ENCODE data around the gene CADPS.

CADPS gene

GRCh38 chr3:62375655-62376453, 499.4 kb downstream of the CADPS start:
- TF ChIP-seq TAF1 (IDR thresholded peaks at IDR 0.05; ENCODE audit: borderline replicate concordance, insufficient read depth, low read length) (no peak), POLR2AphosphoS5 (IDR thresholded peaks at IDR 0.05; ENCODE audit: low read depth, low read length) (no peak), REST (IDR thresholded peaks at IDR 0.05; ENCODE audit: insufficient read depth in 1 of 2, low read depth in 2 of 2, low read length in 2 of 2) (no peak), SIN3A (IDR thresholded peaks at IDR 0.05; ENCODE audit: borderline replicate concordance, insufficient read depth, low read length) (no peak), FOXP2 (optimal IDR thresholded peaks at IDR 0.05; ENCODE audit: borderline replicate concordance, extremely low read depth, extremely low read length, insufficient read depth) (no peak)

- no peak for TF ChIP-seq POLR2AphosphoS5 (IDR thresholded peaks at IDR 0.05; ENCODE audit: low read depth, low read length)
- no peak for TF ChIP-seq TAF1 (IDR thresholded peaks at IDR 0.05; ENCODE audit: borderline replicate concordance, insufficient read depth, low read length)
- TF ChIP-seq SIN3A (IDR thresholded peaks at IDR 0.05; ENCODE audit: borderline replicate concordance, insufficient read depth, low read length): no peak
- no peak for TF ChIP-seq REST (IDR thresholded peaks at IDR 0.05; ENCODE audit: insufficient read depth in 1 of 2, low read depth in 2 of 2, low read length in 2 of 2)
- no peak for TF ChIP-seq FOXP2 (optimal IDR thresholded peaks at IDR 0.05; ENCODE audit: borderline replicate concordance, extremely low read depth, extremely low read length, insufficient read depth)
Observed at GRCh38 chr3:62374341-62375218, 500.6 kb downstream of the CADPS start.

- TF ChIP-seq TAF1 (IDR thresholded peaks at IDR 0.05; ENCODE audit: borderline replicate concordance, insufficient read depth, low read length): no peak
- no peak for TF ChIP-seq SIN3A (IDR thresholded peaks at IDR 0.05; ENCODE audit: borderline replicate concordance, insufficient read depth, low read length)
- no peak for TF ChIP-seq REST (IDR thresholded peaks at IDR 0.05; ENCODE audit: insufficient read depth in 1 of 2, low read depth in 2 of 2, low read length in 2 of 2)
- no peak for TF ChIP-seq POLR2AphosphoS5 (IDR thresholded peaks at IDR 0.05; ENCODE audit: low read depth, low read length)
Observed at GRCh38 chr3:62373714-62374333, 501.4 kb downstream of the CADPS start.

- no peak for TF ChIP-seq POLR2AphosphoS5 (IDR thresholded peaks at IDR 0.05; ENCODE audit: low read depth, low read length)
- no peak for TF ChIP-seq REST (IDR thresholded peaks at IDR 0.05; ENCODE audit: insufficient read depth in 1 of 2, low read depth in 2 of 2, low read length in 2 of 2)
- no peak for TF ChIP-seq TAF1 (IDR thresholded peaks at IDR 0.05; ENCODE audit: borderline replicate concordance, insufficient read depth, low read length)
- TF ChIP-seq FOXP2 (optimal IDR thresholded peaks at IDR 0.05; ENCODE audit: borderline replicate concordance, extremely low read depth, extremely low read length, insufficient read depth): no peak
- no peak for TF ChIP-seq SIN3A (IDR thresholded peaks at IDR 0.05; ENCODE audit: borderline replicate concordance, insufficient read depth, low read length)
Observed at GRCh38 chr3:62373215-62373614, 502.0 kb downstream of the CADPS start, which contains the start of gene FEZF2. Gene FEZF2 (minus strand): TSS chr3:62373550. CDS start chr3:62372868, 682 bp downstream.

All from PFSK-1 (cell line).